SK-N-SH treated with all-trans-retinoic acid at 6 μM for 48 hours (cell line): Measurements from ENCODE around the gene ANKRD33B.

Source experiments
- ESRRG ChIP-seq: fragments of 250-450 bp; sonication (Bioruptor Pico); IDR thresholded peaks from 2 replicates; pipeline ENCODE4 v1.6.1; 2021; ENCODE audit warnings: mild to moderate bottlenecking
- ISL1 ChIP-seq: fragments of 250-450 bp; sonication (Bioruptor Pico); IDR thresholded peaks from 2 replicates; pipeline ENCODE4 v2.1.2; 2022; ENCODE audit warnings: mild to moderate bottlenecking, moderate library complexity
- PPARA ChIP-seq: fragments of 250-450 bp; sonication (Bioruptor Pico); IDR thresholded peaks from 2 replicates; pipeline ENCODE4 v1.5.0; 2020; ENCODE audit warnings: mild to moderate bottlenecking, borderline replicate concordance
- SNAI2 ChIP-seq: fragments of 250-450 bp; sonication (Bioruptor Pico); IDR thresholded peaks from 2 replicates; pipeline ENCODE4 v1.5.0; 2020; ENCODE audit warnings: mild to moderate bottlenecking, moderate library complexity
- TOX ChIP-seq: fragments of 250-450 bp; sonication (Bioruptor Pico); IDR thresholded peaks from 2 replicates; pipeline ENCODE4 v1.8.0; 2021; ENCODE audit warnings: mild to moderate bottlenecking, moderate library complexity, borderline replicate concordance
- ZFP30 ChIP-seq: fragments of 450-650 bp; formaldehyde crosslinking; IDR thresholded peaks from 2 replicates; pipeline ENCODE4 v1.5.0; 2022; ENCODE audit warnings: mild to moderate bottlenecking, moderate library complexity
- ZNF70 ChIP-seq: fragments of 450-650 bp; formaldehyde crosslinking; IDR thresholded peaks from 2 replicates; pipeline ENCODE4 v1.5.0; 2020; ENCODE audit warnings: mild to moderate bottlenecking, moderate library complexity
- ZNF8 ChIP-seq: fragments of 450-650 bp; formaldehyde crosslinking; IDR thresholded peaks from 2 replicates; pipeline ENCODE4 v1.5.0; 2020; ENCODE audit warnings: mild to moderate bottlenecking, moderate library complexity
- TF ChIP-seq, protein P1 (sequence below): fragments of 250-450 bp; sonication (Bioruptor Pico); IDR thresholded peaks from 2 replicates; pipeline ENCODE4 v1.8.0; 2021; ENCODE audit warnings: low read depth, mild to moderate bottlenecking, moderate library complexity, borderline replicate concordance
- TF ChIP-seq, protein P2 (sequence below): fragments of 250-450 bp; sonication (Bioruptor Pico); IDR thresholded peaks from 2 replicates; pipeline ENCODE4 v1.5.1; 2020; ENCODE audit warnings: low read depth, mild to moderate bottlenecking, moderate library complexity
- TF ChIP-seq, protein P3 (sequence below): fragments of 250-450 bp; sonication (Bioruptor Pico); IDR thresholded peaks from 2 replicates; pipeline ENCODE4 v1.8.0; 2020; ENCODE audit warnings: mild to moderate bottlenecking, moderate library complexity, borderline replicate concordance

GRCh38 chr5:10610058-10610457 is 46.2 kb downstream of the ANKRD33B start:
- no peak for TF ChIP-seq ESRRG (CRISPR knock-in tag)
- TF ChIP-seq, protein P1, sequence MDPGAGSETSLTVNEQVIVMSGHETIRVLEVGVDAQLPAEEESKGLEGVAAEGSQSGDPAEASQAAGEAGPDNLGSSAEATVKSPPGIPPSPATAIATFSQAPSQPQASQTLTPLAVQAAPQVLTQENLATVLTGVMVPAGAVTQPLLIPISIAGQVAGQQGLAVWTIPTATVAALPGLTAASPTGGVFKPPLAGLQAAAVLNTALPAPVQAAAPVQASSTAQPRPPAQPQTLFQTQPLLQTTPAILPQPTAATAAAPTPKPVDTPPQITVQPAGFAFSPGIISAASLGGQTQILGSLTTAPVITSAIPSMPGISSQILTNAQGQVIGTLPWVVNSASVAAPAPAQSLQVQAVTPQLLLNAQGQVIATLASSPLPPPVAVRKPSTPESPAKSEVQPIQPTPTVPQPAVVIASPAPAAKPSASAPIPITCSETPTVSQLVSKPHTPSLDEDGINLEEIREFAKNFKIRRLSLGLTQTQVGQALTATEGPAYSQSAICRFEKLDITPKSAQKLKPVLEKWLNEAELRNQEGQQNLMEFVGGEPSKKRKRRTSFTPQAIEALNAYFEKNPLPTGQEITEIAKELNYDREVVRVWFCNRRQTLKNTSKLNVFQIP (CRISPR knock-in tag), result no peak
- TF ChIP-seq, protein P2, sequence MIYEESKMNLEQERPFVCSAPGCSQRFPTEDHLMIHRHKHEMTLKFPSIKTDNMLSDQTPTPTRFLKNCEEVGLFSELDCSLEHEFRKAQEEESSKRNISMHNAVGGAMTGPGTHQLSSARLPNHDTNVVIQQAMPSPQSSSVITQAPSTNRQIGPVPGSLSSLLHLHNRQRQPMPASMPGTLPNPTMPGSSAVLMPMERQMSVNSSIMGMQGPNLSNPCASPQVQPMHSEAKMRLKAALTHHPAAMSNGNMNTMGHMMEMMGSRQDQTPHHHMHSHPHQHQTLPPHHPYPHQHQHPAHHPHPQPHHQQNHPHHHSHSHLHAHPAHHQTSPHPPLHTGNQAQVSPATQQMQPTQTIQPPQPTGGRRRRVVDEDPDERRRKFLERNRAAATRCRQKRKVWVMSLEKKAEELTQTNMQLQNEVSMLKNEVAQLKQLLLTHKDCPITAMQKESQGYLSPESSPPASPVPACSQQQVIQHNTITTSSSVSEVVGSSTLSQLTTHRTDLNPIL, result no peak
- TF ChIP-seq, protein P3, sequence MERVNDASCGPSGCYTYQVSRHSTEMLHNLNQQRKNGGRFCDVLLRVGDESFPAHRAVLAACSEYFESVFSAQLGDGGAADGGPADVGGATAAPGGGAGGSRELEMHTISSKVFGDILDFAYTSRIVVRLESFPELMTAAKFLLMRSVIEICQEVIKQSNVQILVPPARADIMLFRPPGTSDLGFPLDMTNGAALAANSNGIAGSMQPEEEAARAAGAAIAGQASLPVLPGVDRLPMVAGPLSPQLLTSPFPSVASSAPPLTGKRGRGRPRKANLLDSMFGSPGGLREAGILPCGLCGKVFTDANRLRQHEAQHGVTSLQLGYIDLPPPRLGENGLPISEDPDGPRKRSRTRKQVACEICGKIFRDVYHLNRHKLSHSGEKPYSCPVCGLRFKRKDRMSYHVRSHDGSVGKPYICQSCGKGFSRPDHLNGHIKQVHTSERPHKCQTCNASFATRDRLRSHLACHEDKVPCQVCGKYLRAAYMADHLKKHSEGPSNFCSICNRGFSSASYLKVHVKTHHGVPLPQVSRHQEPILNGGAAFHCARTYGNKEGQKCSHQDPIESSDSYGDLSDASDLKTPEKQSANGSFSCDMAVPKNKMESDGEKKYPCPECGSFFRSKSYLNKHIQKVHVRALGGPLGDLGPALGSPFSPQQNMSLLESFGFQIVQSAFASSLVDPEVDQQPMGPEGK (CRISPR knock-in tag), result no peak
- TF ChIP-seq ZFP30 (CRISPR knock-in tag), result no peak
- TF ChIP-seq ZNF70 (CRISPR knock-in tag), result no peak
- no peak for TF ChIP-seq SNAI2 (CRISPR knock-in tag)
- TF ChIP-seq ISL1 (CRISPR knock-in tag), result no peak
- TF ChIP-seq ZNF8, result no peak
- TF ChIP-seq PPARA (CRISPR knock-in tag), result no peak
- no peak for TF ChIP-seq TOX (CRISPR knock-in tag)
